ENCODE results near the gene UBLCP1. TPM values are rescaled to one million over a fixed set of nuclear protein-coding genes. Genes with fewer than 3 reads are reported as not detected.
A peak's percentile ranks its signal among the peaks of the same experiment; 100 is the strongest.

Gene UBLCP1
- total and polyA plus RNA-seq, 5 donors, result 14.9 to 19.9 (median 16.5) TPM

GRCh38 chr5:159331093-159331973 is 68.2 kb downstream of the UBLCP1 start:
- peak; percentile 93 to 97 for ATAC-seq
- H3K27ac ChIP-seq (ENCODE audit: low read length), result no peak overlapping the region

GRCh38 chr5:159332800-159333544 is 69.9 kb downstream of the UBLCP1 start:
- intact Hi-C loops (cut with DNase I), result loop anchor here in 1 of 4 donors (5.0 kb wide), 1 partner anchor 654 kb away; no protein-coding TSS in a partner anchor
- ATAC-seq, result no peak
- WGBS, result 70% methylated on average over 6 of the region's 6 CpGs

More at GRCh38 chr5:159331093-159331973, 68.2 kb downstream of the UBLCP1 start:
- Histone ChIP-seq H3K9me3 (ENCODE audit: control insufficient read depth, low read length) (no peaks in the 10 kb centered on the region), H3K27me3 (ENCODE audit: control insufficient read depth, insufficient read depth) (peaks cover 2% of the 10 kb centered on the region), H3K4me1 (ENCODE audit: control insufficient read depth, insufficient read depth, low read length) (no peaks in the 10 kb centered on the region), H3K4me3 (ENCODE audit: low read length) (peak overlapping the region; percentile 33)
- intact Hi-C loops (cut with DNase I), result loop anchor here in 1 of 4 donors (5.0 kb wide), 1 partner anchor 656 kb away; no protein-coding TSS in a partner anchor
- WGBS, result 5% methylated on average over 50 of the region's 50 CpGs
- DNase-seq, result peak; percentile 72 to 89 (median 87)

GRCh38 chr5:159333545-159333925 is 70.4 kb downstream of the UBLCP1 start:
- Histone ChIP-seq H3K27ac (ENCODE audit: low read length) (no peak overlapping the region), H3K9me3 (ENCODE audit: control insufficient read depth, low read length) (no peaks in the 10 kb centered on the region), H3K4me1 (ENCODE audit: control insufficient read depth, insufficient read depth, low read length) (peaks cover 4% of the 10 kb centered on the region), H3K27me3 (ENCODE audit: control insufficient read depth, insufficient read depth) (no peaks in the 10 kb centered on the region), H3K4me3 (ENCODE audit: low read length) (no peak overlapping the region)
- no peak for DNase-seq
- no peak for ATAC-seq
- WGBS, result 73% methylated on average over 1 of the region's 1 CpG
- intact Hi-C loops (cut with DNase I), result loop anchor here in 1 of 4 donors (5.0 kb wide), 1 partner anchor 654 kb away; no protein-coding TSS in a partner anchor

More at GRCh38 chr5:159332800-159333544, 69.9 kb downstream of the UBLCP1 start:
- no peaks in the 10 kb centered on the region for H3K9me3 ChIP-seq (ENCODE audit: control insufficient read depth, low read length)
- no peak for DNase-seq
- peaks cover 3% of the 10 kb centered on the region for H3K4me1 ChIP-seq (ENCODE audit: control insufficient read depth, insufficient read depth, low read length)
- H3K27ac ChIP-seq (ENCODE audit: low read length), result no peak overlapping the region
- H3K4me3 ChIP-seq (ENCODE audit: low read length), result no peak overlapping the region
- no peaks in the 10 kb centered on the region for H3K27me3 ChIP-seq (ENCODE audit: control insufficient read depth, insufficient read depth)

Other genes with a start within 250 kb of the UBLCP1 start
- 10 to 100 TPM; 15.5 to 20.0 (median 17.5) TPM for gene EBF1, start 163.4 kb upstream of the UBLCP1 start, total RNA-seq
- gene EBF1, start 163.4 kb upstream of the UBLCP1 start, polyA plus RNA-seq, result 7.6 TPM
- 10 to 100 TPM; 26.3 to 31.9 (median 28.0) TPM for gene RNF145, start 53.7 kb upstream of the UBLCP1 start, total RNA-seq
- gene RNF145, start 53.7 kb upstream of the UBLCP1 start, polyA plus RNA-seq, result 16.4 TPM
- not detected for gene IL12B, start 67.2 kb downstream of the UBLCP1 start, total RNA-seq
- not detected for gene IL12B, start 67.2 kb downstream of the UBLCP1 start, polyA plus RNA-seq

All from right cardiac atrium (tissue), 5 donors.